CD4-positive, alpha-beta T cell treated with Interleukin-1 beta for 1 hour (primary cell): ENCODE data around the gene PLCB1.

Experiments
- DNase-seq, 2 donors: peaks; one replicate each; pipeline ENCODE4 v3.0.0-alpha.2; 2020 to 2022

PLCB1 gene

GRCh38 chr20:8215361-8215781 lies 83.3 kb downstream of the PLCB1 start:
- DNase-seq = no peak

GRCh38 chr20:8216375-8217200 lies 84.5 kb downstream of the PLCB1 start:
- DNase-seq = no peak

GRCh38 chr20:8218861-8219260 lies 86.8 kb downstream of the PLCB1 start:
- no peak for DNase-seq

GRCh38 chr20:8219403-8219802 lies 87.3 kb downstream of the PLCB1 start:
- no peak for DNase-seq

- no peak for DNase-seq
These were observed 88.7 kb downstream of the PLCB1 start for GRCh38 chr20:8220716-8221115.

- no peak for DNase-seq
These were observed 89.9 kb downstream of the PLCB1 start for GRCh38 chr20:8221887-8222419.

- DNase-seq = no peak
These were observed 91.2 kb downstream of the PLCB1 start for GRCh38 chr20:8223091-8223870.

- DNase-seq = no peak
These were observed 93.6 kb downstream of the PLCB1 start for GRCh38 chr20:8225658-8226057.

GRCh38 chr20:8226106-8226505 lies 94.0 kb downstream of the PLCB1 start:
- no peak for DNase-seq

- DNase-seq = no peak
These were observed 95.2 kb downstream of the PLCB1 start for GRCh38 chr20:8227293-8227692.

GRCh38 chr20:8228315-8228714 lies 96.2 kb downstream of the PLCB1 start:
- no peak for DNase-seq

GRCh38 chr20:8229090-8229489 lies 97.0 kb downstream of the PLCB1 start:
- DNase-seq = no peak

- DNase-seq = no peak
These were observed 99.0 kb downstream of the PLCB1 start for GRCh38 chr20:8231038-8231437.

GRCh38 chr20:8232332-8232731 lies 100.3 kb downstream of the PLCB1 start:
- DNase-seq = no peak

- no peak for DNase-seq
These were observed 102.5 kb downstream of the PLCB1 start for GRCh38 chr20:8234580-8234979.

GRCh38 chr20:8242066-8242465 lies 110.0 kb downstream of the PLCB1 start:
- no peak for DNase-seq

- DNase-seq = no peak
These were observed 111.0 kb downstream of the PLCB1 start for GRCh38 chr20:8242827-8243724.

- no peak for DNase-seq
These were observed 112.6 kb downstream of the PLCB1 start for GRCh38 chr20:8244637-8245036.

GRCh38 chr20:8246153-8246552 lies 114.1 kb downstream of the PLCB1 start:
- no peak for DNase-seq

- no peak for DNase-seq
These were observed 114.7 kb downstream of the PLCB1 start for GRCh38 chr20:8246716-8247115.

- no peak for DNase-seq
These were observed 116.0 kb downstream of the PLCB1 start for GRCh38 chr20:8248051-8248450.

GRCh38 chr20:8249634-8250033 lies 117.6 kb downstream of the PLCB1 start:
- DNase-seq = no peak
